ENCODE measurements around the gene RNF150.

RNF150 gene

DNA sequence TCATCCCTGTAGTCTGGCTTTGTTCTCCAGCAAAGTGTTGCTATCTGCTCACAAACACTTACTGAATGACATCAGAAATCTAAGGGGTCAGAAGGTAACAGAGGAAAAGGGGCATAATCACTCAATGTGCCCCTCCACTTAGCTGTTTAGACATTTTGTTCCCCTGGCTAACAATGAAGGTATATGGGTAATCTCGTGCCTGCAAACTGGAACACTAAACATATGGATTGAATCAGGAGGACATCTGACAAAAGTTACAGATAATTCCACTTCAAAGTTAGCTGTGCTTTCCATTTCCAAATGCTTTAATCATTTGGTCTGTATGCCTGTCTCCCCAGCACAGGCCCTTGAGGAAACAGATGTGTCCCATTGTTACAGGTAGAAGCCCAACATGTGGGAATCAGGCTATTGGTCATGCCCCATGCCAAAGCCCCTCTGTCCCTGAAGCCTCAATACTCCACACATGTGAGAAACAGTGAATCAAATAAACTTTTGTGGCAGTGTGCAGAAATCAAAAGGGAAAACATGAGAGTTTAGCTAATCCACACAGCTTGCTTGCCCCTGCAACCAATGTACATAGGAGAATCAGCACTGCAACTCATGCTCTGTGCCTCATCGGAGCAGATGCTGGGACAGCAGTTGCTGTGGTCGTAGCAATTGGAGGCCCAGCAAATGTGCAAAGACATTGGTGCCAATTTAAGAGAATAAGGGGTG, 111.7 kb downstream of the RNF150 start:
- DNase-seq: peak; percentile 44

DNA sequence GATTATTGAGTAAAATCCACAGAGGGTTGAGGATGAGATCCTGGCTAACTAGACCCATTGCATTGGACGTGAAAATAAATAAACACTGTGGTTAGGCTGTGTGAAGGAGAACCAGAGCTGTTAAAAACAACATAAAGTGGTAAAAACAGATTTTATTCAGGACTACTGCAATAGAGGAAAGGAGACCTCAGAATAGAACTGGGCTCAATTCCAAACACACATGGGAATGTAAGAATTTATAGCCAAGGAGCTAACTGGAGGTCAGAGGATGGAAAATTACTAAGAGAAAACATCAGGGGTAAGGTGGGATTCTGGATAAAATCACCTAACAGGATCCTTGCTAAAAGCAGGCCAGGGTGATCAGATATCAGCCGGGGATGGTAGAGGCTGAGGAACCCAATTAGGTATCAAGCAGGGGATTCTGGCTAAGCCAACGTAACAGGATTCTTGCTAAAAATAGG, 112.4 kb downstream of the RNF150 start:
- DNase-seq: no peak

DNA sequence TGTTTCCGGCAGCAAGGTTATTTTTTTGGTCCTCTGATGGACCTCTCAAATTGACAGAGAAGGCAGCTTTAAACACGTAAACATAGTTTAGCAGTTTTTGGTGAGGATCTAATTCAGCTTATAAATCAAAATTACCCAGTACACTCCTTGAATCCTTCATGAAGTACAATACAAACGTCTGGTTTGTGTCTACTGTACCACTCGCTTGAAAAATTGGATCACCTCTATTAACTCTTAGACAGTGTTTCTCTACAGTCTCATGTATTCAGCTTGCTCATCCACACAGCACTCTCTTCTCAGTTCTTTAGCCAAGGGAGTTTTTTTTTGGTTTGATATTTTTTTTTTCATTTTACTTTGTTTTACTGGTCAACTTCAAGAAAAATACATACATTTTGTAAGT, 113.5 kb downstream of the RNF150 start:
- no peak for DNase-seq

DNA sequence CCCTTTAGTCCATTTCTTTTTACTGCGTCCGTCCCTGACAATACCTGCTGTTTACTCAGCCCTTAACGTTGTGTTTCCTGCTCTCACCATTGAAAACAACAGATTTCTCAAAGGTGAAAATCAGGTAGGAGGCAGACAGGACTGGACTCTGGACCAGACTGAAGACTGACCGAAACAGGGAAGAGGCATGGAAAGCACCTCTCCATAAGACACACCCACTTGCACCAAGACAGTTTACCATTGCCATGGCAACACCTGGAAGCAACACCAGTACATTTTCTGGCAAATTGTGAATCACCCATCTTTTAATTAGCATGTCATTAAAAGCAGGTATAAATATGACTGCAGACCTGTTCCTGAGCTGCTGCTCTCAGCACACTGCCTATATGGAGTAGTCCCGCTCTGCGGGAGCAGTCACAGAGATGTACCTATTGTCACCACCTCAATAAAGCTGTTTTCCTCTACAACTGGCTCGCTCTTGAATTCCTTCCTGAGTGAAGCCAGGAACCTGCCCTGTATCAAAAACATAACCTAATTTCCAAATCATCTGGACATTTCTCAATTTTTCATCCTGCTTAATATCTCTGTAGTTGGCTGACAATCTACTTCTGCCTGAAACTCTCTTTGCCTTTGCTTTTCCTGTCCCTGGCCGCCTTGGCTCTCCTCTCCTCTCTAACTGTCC, 117.0 kb downstream of the RNF150 start:
- DNase-seq: no peak

DNA sequence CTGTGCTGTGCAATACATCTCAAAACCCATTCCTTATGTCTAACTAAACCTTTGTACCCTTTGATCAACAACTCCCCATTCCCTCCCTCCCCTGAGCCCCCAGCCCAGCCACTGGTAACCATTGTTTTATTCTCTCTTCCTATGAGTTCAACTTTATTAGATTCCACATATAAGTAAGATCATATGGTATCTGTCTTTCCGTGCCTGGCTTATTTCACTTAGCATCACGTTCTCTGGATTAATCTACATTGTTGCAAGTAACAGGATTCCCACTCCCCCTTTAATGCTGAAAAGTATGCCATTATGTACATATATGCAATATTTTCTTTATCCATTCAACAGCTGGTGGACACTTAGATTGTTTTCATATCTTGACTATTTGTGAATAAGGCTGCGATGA, 119.4 kb downstream of the RNF150 start:
- no peak for DNase-seq

DNA sequence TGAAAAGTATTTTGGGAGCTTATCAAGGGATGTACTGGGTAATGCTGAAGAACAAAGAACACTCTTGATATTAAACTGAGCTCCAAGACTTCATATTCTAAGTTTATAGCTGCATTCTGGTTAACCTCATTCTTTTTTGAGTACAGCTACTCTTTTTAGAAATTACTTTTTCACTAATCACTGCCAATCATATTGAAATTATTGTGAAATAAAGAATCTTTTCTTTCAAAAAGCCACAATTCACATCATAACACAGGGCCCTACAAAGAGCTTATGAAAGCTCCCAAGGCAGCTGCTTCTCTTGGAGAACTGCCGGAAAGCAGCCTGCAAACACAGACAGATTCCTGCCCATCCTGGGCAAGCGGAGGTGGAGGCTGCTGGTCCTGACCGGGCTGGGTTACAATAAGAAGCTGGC, 121.4 kb downstream of the RNF150 start:
- DNase-seq: peak; percentile 40

DNA sequence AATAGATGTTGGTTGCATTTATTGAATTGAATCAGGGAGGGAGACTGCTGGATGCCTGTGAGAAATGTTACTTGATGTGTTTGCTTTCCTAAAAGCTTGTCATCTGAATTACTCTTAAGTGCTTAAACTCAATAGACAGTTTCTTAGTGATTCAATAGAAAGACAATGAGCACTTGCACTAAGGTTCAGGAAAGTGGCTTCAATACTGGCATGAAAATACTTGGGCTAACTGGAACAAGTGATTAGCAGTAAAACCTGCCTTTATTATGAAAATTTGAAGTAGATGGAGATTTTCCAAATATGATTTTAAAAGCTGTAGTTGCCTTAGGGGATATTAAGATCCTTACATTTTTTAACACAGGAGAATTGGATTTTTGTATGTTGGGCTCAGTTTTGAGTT, 123.3 kb downstream of the RNF150 start:
- DNase-seq: no peak

DNA sequence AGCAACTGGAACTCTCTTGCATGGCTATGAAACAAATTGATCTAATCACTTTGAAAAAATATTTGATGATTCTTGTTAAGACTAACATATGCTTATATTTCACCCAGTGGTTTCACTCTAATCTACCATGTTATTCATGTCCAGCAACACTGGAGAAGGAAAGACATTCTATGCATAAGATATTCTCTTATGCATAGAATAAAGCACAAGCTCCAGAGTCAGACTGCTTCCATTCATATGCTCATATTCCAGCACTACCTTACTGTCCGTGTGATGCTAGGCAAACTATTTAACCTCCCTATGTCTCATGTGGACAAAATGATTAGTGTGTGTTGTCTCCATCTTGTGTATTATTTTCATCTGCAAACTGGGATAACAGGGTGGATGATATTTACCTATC, 124.1 kb downstream of the RNF150 start:
- no peak for DNase-seq

DNA sequence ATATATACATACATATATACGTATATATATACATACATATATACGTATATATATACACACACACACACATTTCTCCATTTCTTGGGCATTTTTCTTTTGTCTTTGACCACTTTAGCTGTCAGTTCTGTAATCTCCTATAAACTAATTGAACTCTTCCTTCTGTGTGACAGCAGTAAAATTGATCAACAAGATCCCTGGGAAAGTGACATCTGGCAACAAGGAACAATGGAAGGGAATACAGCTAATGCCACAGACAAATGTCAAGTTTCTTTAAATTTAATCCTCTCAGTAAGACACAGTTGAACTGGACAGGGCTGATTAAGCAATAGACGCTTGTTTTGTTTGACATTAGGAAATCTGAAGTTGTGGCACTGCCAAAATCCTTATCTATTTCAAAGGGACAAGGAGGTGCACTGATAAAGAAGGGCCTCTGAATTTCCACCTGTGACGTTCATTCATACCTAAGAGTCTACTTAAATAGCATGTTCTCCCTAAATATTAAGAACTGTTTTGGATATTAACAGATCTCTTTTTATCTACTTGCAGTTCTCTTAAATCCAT, 126.9 kb downstream of the RNF150 start:
- no peak for DNase-seq

DNA sequence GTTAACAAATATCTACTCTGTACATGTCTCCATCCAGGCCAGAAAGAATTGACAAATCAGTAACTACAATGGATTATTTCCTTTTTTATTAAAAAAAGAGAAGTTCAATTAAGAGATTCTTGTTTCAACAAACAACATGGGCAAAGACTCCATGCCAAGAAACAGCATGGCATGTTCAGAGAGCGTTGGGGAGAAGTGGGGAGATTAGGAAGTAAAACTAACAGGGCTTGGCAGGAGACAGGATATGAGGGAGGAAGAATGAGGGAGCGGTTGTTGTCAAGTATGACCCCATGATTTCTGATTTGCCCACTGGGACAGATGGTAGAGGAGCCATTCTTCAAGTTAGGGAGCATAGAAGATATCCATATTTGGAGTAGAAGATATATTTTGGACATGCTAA, 128.4 kb downstream of the RNF150 start:
- no peak for DNase-seq

DNA sequence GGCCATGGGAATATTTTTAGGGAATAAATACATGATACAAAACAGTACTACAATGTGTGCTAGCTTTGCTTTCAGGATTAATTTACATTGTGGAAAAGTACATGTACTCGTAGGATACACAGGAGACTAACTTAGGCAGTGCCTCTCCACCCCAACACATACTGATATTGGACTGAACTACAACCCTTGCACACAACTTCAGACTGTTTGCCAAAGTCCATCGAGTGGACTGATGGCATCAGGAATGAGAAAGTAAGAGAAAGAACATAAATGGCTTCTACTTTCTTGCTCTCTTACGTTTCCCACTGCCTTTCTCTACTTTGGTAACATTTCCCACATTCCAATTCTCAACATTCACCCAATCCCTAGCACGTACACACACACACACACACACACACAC, 130.1 kb downstream of the RNF150 start:
- no peak for DNase-seq

DNA sequence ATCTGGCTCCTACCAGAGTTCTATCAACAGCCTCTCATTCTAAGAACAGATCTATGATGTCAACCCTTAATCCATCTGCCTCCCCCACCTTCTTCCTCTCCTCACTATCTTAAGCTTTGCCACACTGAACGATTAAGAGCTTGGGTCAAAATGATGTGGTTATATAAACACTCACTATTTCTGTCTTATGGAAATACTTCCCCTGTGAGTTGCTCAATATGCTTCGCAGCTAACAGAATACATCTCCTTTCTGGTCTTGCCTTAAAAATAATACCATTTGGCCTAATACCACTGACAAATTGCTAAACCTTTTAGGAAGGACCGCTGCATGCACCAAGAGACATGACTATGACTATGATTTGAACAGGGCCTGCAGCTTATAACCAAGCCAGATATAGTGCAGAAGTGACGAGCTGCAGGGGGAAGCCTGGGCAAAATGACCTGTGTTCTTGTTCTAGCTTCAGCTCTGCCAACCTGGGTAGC, 130.9 kb downstream of the RNF150 start:
- DNase-seq: no peak

DNA sequence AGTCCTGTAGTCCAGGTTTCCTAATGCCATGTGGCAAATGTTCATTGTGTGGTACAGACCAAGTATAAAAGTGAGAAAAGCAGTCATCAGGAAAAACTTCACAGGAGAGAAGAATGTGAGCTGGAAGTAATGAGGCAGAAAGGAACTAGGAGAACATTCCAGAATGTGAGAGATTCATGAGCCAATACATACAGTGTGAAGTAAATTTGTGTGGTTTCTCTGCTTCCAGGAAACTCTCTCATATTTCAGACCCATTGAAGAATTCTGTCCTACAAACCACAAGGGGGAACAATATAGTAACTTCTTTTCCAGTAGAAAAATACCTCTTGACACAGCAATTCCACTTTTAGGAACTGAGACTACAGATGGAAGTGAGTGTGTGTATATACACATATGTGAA, 136.5 kb downstream of the RNF150 start:
- DNase-seq: no peak

DNA sequence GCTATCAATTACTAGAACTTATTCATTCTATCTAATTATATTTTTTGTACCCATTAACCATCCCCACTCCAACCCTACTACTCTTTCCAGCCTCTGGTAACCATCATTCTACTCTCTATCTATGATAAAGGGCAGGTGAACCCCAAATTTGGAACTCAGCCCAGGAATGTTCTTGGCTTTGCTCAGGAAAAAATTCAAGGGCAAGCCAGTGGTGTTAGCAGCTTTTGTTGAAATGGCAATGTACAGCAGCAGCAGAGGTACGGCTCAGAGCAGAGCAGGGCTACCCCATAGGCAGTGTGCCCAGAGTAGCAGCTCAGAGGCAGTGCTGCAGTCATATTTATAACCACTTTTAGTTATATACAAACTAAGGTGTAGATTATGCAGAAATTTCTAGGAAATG, 138.2 kb downstream of the RNF150 start:
- no peak for DNase-seq

DNA sequence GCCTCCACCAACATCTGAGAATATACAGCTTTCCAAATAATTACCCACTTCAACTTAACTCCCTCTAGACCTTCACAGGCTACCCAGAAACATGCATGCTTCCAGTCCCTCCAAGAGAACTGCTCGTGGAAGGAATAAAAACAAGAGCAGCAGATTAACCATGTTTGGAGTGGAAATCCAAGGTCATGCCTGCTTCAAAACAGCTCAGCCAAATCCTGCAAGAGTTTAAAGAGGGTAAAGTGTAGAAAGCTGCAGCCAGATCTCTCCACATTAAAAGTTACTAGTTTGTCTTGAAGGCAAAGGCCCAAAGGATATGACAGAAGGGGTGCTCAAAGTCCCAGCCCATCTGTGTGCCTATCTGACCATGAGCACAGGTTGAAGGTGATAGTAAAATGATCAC, 139.3 kb downstream of the RNF150 start:
- no peak for DNase-seq

DNA sequence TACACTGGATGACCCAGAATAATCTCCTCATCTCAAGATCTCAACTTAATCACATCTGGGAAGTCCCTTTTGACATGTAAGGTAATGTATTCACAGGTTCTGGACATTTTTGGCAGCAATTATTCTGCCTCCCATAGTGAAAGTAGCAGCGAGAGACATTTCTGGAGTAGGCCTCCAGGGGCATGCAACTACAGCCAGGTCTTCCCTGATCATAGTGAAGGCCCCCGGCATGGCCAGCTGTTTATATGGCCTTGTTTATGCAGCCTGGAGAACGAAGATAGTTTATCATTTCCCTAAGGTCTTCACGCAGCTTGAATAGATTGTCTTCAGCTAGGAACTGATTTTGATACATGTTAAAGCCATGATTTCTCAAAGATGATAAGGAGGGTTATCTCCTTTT, 139.9 kb downstream of the RNF150 start:
- DNase-seq: no peak

DNA sequence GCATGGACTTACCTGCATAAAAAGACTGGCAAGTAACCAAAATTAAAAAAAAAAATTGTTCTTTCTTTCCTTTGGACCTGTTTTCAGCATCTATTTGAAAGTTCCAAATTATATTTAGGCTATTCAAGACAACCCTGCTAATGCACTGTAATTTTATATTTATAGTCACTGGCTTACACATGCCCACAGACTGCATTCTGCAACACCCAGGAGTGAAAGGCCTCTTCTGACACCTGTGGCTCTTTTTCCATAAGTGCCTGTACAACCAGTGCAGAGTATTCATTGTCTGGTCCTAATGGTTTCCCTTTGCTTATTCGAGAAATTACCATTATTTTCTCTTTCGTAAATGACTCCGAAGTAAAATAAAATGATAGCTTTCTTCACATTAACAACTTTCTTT, 143.3 kb downstream of the RNF150 start:
- DNase-seq: no peak

DNA sequence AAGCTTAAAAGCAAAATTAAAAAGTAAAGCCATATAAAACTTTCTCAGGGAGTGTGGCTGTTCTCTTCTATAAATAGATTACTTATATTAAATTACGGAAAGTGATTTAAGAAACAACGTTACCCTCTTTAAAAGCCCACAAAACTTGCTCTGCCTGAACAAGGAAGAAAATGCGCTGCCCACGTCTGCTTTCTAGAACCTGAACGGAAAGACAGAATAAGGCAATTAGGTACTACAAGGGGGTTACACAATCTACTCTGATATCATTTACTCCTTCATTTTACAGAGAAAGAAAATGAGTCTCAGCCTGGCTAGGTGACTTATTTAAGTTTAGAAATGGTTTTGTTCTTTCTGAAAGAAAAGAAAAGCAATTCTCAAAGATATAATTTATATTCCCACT, 147.2 kb downstream of the RNF150 start:
- no peak for DNase-seq

DNA sequence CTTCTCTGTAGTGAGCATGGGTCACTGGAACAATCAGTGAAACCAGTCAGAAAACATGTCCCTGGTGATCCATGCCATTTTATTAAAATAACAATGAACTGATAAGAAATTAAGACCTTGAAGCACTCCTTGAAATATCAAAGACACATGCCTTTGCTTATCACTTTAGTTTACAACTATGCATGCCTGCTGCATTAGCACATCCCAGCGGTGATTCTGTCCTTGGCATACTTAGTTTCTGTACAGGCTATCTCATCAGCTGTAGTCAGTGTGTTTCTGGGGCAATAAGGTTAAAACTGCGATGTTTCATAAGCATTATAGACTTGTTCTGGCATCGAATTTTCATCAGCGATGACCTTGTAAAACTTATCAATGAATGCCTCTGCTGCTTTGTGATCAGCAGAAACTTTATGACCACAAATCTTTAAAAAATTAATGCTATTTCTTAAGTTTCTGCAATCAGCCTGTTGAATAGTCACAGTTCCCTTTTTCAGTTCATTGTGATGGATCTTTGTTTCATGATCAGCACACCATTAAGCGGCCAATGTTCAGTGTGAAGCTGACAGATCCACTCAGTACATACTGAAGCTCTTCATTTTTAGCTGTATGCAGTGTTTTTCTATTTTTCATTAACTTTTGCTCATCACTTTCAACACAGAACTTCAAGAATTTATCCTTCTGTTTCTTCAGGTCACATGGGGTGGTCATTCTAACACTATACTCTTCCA, 150.5 kb downstream of the RNF150 start:
- DNase-seq: no peak

DNA sequence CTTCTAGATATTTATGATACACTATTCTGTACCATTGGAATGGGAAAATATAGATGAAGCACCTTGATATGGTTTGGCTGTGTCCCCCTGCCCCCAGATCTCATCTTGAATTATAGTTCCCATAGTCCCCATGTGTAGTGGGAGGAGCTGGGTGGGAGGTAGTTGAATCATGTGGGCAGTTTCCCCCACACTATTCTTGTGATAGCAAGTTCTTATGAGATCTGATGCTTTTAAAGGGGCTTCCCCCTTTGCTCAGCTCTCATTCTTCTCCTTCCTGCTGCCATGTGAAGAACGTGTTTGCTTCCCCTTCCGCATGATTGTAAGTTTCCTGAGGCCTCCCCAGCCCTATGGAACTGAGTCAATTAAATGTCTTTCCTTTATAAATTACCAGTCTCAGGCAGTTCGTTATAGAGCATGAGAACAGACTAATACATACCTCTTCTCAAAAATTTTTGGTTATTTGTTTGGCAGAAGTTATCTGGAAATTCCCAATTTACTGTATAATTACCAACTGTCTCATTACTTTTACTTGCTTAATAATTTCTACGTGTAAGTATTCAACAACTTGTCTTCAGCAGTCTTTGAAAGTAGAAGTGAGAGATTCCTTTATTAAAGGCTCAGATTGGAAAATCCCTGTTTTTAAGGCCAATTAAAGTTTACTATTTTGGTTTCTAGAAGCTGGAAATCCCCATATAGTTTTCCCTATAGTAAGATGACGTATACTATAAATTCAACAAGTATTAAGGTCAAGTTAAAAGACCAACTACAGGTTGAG, 152.7 kb downstream of the RNF150 start:
- no peak for DNase-seq

DNA sequence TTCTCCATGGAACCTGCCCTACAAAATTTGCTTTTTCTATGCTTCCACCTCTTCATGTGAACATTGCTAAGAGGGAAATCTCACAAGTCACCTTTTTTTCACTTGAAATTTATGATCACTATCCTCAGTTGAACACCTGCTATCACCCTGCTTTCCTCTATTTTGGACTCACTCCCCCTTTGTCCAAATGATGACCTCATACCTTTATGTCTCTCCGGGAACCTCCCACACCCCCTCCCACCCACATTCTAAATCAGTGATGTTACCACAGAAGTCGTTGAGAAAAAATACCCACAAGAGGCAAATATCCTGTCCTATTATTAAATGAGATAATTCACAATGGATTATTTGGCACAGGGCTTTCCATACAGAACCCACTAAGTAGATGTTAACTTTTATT, 156.5 kb downstream of the RNF150 start:
- no peak for DNase-seq

DNA sequence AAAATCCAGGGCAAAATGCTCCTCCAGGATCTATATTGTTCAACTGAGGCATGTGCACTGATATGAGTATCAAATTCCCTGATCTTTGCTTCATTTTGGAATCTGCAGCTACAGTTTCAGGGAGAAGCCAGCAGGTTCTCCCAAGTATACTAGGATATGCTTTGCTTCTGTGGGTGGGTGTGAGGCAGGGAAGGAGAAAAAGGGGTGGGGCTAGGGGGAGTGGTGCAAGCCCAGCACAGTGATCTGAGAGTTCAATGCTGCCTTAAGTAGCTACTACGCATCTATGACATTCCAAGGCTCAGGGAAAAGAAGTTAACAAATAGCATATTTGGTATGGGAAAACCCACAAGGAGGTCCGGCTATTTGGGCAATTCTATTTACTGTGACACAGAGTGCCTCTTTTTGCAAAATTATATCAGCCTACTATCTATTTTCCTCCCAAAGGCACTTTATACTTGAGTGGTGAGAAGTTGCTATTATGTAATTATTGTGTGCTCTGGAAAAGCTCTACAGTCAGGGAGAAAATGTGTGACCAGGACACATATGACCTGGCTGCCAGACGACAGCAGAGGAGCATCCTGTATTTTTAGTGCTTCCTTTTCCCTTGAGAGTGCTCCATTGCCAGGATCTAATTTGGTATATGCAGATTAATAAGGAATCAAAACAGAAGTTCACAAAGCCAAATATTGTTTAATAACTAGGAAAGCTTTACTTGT, 162.0 kb downstream of the RNF150 start:
- no peak for DNase-seq

Data from right hindlimb (tissue), 1 donor.